Calu3 (cell line): Measurements from ENCODE around the gene REEP5. TPM values are rescaled to one million over a fixed set of nuclear protein-coding genes. Genes with fewer than 3 reads are reported as not detected.

ENCODE experiments used
- BruUV-seq: library from RNA; stranded (reverse); fragments of 400-500 nt; replicated peaks from 2 replicates; lab custom pipeline; 2021; lab: Mats Ljungman, UMichigan
- CTCF ChIA-PET: fragments of 300-600 bp; sonication (Branson Sonifier 250); formaldehyde crosslinking; loops from one replicate; lab custom pipeline; 2022; ENCODE audit warnings: antibody characterized with exemption; lab: Charles Lee
- DNase-seq: peaks from one replicate; pipeline ENCODE4 v3.0.0; 2022
- H3K27ac Mint-ChIP-seq: one replicate; pipeline ENCODE4 v1.8.0; 2022; ENCODE audit warnings: mixed read lengths; ENCODE audit not compliant: unreplicated experiment
- H3K27me3 Mint-ChIP-seq: one replicate; pipeline ENCODE4 v1.8.0; 2022; ENCODE audit warnings: mixed read lengths; ENCODE audit not compliant: unreplicated experiment
- H3K36me3 Mint-ChIP-seq: one replicate; pipeline ENCODE4 v1.8.0; 2022; ENCODE audit warnings: mild to moderate bottlenecking, moderate library complexity, mixed read lengths; ENCODE audit not compliant: insufficient read depth, unreplicated experiment
- H3K4me1 Mint-ChIP-seq: one replicate; pipeline ENCODE4 v1.8.0; 2022; ENCODE audit warnings: mild to moderate bottlenecking, low read depth, mixed read lengths; ENCODE audit not compliant: unreplicated experiment
- H3K4me3 Mint-ChIP-seq: one replicate; pipeline ENCODE4 v1.8.0; 2022; ENCODE audit warnings: mild to moderate bottlenecking, low read depth, moderate library complexity, mixed read lengths; ENCODE audit not compliant: unreplicated experiment
- H3K9me3 Mint-ChIP-seq: one replicate; pipeline ENCODE4 v1.8.0; 2022; ENCODE audit warnings: low read depth, mixed read lengths; ENCODE audit not compliant: unreplicated experiment
- intact Hi-C: fragments of 100-400 bp; cut with micrococcal nuclease; formaldehyde crosslinking; loops from one replicate; pipeline ENCODE4 v1.10.0; 2022; ENCODE audit not compliant: unreplicated experiment
- total RNA-seq: library from RNA; stranded (reverse); gene quantifications from 2 replicates; pipeline ENCODE4 v1.2.3, GENCODE V29; 2022
- TF ChIP-seq, protein P1 (sequence below): fragments of 200-600 bp; IDR thresholded peaks from one replicate; pipeline ENCODE4 v1.8.0; 2022; ENCODE audit warnings: antibody characterized with exemption; ENCODE audit not compliant: unreplicated experiment

REEP5 gene
- total RNA-seq, 1 experiment from 2014 or later, result 123 TPM

DNA sequence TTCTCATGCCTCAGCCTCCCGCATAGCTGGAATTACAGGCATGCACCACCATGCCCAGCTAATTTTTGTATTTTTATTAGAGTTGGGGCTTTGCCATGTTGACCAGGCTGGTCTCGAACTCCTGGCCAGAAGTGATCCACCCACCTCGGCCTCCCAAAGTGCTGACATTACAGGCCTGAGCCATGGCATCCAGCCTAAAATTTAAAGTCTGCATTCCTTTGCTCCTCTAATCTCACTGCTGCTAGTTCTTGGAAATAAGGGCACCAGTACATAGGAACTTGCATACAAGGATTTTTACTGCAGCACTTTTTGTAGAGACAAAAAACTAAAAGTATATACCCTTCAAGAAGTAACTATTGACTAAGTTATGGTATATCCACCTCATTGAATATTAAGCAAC, 34.6 kb upstream of the REEP5 start:
- no TSS peak for BruUV-seq
- Mint-ChIP-seq H3K4me1 (peaks cover 36% of the 10 kb centered on the region), H3K9me3 (no peaks in the 10 kb centered on the region), H3K27ac (no peak overlapping the region), H3K27me3 (no peaks in the 10 kb centered on the region), H3K4me3 (no peak overlapping the region), H3K36me3 (no peaks in the 10 kb centered on the region)
- CTCF ChIA-PET, result no interaction called here
- intact Hi-C loops, result no loop called here
- no peak for DNase-seq
- TF ChIP-seq, protein P1, sequence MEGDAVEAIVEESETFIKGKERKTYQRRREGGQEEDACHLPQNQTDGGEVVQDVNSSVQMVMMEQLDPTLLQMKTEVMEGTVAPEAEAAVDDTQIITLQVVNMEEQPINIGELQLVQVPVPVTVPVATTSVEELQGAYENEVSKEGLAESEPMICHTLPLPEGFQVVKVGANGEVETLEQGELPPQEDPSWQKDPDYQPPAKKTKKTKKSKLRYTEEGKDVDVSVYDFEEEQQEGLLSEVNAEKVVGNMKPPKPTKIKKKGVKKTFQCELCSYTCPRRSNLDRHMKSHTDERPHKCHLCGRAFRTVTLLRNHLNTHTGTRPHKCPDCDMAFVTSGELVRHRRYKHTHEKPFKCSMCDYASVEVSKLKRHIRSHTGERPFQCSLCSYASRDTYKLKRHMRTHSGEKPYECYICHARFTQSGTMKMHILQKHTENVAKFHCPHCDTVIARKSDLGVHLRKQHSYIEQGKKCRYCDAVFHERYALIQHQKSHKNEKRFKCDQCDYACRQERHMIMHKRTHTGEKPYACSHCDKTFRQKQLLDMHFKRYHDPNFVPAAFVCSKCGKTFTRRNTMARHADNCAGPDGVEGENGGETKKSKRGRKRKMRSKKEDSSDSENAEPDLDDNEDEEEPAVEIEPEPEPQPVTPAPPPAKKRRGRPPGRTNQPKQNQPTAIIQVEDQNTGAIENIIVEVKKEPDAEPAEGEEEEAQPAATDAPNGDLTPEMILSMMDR, result no peak

DNA sequence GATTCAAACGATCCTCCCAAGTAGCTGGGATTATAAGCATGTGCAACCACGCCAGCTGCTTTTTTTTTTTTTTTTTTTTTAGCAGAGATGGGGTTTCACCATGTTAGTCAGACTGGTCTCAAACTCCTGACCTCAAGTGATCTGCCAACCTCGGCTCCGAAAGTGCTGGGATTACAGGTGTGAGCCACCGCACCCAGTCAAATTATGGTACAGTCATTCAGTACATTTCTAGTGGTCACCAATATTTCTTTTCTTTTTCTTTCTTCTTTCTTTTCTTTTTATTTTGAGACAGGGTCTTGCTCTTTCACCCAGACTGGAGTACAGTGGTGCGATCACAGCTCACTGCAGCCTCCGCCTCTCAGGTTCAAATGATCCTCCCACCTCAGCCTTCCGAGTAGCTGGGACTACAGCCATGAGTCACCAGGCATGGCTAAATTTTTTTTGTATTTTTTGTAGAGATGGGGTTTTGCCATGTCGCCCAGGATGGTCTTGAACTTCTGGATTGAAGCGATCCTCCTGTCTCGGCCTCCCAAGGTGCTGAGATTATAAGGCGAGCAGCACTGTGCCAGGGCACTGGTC, 29.2 kb upstream of the REEP5 start:
- H3K27ac Mint-ChIP-seq, result no peak overlapping the region
- CTCF ChIA-PET, result interaction anchor here (0.6 to 0.7 kb wide), 5 partner anchors 10 to 855 kb away, joined by 4 to 7 read pairs (median 4); no protein-coding TSS in a partner anchor
- no TSS peak for BruUV-seq
- no peak overlapping the region for H3K4me3 Mint-ChIP-seq
- no peaks in the 10 kb centered on the region for H3K36me3 Mint-ChIP-seq
- H3K4me1 Mint-ChIP-seq, result no peaks in the 10 kb centered on the region
- TF ChIP-seq, protein P1, result no peak
- intact Hi-C loops, result no loop called here
- no peaks in the 10 kb centered on the region for H3K9me3 Mint-ChIP-seq
- H3K27me3 Mint-ChIP-seq, result no peaks in the 10 kb centered on the region
- no peak for DNase-seq

DNA sequence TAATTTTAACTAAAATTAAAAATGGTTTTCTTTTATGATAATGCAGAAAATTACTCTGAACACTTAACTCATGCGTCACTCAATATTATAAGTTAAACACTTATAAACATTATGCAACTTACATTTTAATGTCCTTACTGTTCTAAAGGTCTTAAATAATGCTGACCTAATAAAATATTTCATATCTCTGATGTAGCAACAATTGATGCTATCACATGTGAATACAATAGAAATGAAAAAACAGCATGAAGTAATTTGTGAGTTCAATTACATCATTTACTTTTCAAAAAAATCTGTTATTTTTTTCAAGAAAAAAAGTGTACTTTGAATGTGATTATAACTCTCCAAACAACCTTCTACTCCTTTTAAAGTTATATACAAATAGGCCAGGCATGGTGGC, 26.4 kb upstream of the REEP5 start:
- Mint-ChIP-seq H3K27ac (no peak overlapping the region), H3K27me3 (no peaks in the 10 kb centered on the region), H3K9me3 (no peaks in the 10 kb centered on the region), H3K4me1 (no peaks in the 10 kb centered on the region), H3K36me3 (no peaks in the 10 kb centered on the region), H3K4me3 (no peak overlapping the region)
- no peak for DNase-seq
- CTCF ChIA-PET, result interaction anchor here (0.9 kb wide), 1 partner anchor 28 kb away, joined by 3 read pairs; the partner anchor contains the start of gene DCP2
- TF ChIP-seq, protein P1, result no peak
- intact Hi-C loops, result no loop called here
- no TSS peak for BruUV-seq

DNA sequence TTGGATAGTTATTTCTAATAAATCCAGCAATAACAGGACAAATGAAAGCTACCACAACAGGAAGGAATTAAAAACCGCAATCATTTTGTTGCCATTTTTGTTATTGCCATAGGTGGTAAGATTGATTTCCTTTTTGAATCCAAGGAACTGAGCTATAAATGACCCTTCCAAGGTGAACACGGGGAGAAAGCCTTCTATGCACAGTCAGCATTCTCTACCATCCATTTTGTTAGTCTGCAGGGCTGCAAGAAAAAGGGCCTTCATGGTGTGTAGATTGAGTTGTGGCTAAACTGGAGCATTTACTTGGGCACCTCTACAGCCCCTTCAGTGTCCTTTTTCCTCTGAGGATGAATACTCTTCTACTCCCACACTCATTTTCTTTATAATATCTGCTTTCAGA, 18.6 kb upstream of the REEP5 start:
- intact Hi-C loops, result no loop called here
- Mint-ChIP-seq H3K9me3 (no peaks in the 10 kb centered on the region), H3K27me3 (no peaks in the 10 kb centered on the region), H3K4me3 (no peak overlapping the region), H3K36me3 (no peaks in the 10 kb centered on the region), H3K4me1 (no peaks in the 10 kb centered on the region), H3K27ac (no peak overlapping the region)
- BruUV-seq, result no TSS peak
- CTCF ChIA-PET, result no interaction called here
- no peak for DNase-seq
- TF ChIP-seq, protein P1, result no peak
